T-helper 2 cell treated with Interferon-gamma antibody and Interleukin-4, amounts not matched to agents 100 ng/mL and 5 ng/mL, for 36 hours (primary cell): ENCODE results near the gene PECR. TPM values are rescaled to one million over a fixed set of nuclear protein-coding genes. Genes with fewer than 3 reads are reported as not detected.
"Not testable (repeated sequence)": the region's sequence is repeated elsewhere in the genome, so short reads cannot be mapped to it uniquely, and the experiment has no call there.

Experiments used
- intact Hi-C: fragments of 100-400 bp; cut with micrococcal nuclease; formaldehyde crosslinking; loops from one replicate; pipeline ENCODE4 v1.15.1; 2023
- total RNA-seq: library from RNA; stranded (reverse); gene quantifications from 2 replicates; pipeline ENCODE4 v1.2.3, GENCODE V29; 2022

PECR gene
- total RNA-seq, 1 donor from 2014 or later: 25.4 TPM

DNA sequence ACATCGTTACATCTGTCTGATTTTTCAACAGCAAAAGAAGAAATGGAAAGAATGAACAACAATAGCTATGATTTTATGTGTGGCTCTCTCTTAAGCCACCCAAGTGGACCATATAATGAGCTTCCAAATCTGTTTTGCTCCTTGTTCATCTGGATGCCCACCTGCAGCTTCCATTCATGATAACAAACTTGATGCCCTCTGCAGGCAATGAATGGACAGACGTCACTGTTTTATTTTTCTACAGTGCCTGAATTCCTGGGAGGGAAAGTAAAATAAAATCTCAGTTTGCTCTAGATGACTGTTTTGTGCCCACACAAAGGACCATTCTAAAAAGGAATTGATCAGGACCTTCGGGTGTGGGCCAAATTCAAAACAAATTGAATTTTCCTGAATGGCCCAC lies 73.2 kb downstream of the PECR start:
- intact Hi-C loops: no loop called here

- intact Hi-C loops: no loop called here
Measured at GRCh38 chr2:216006164-216006663, 75.4 kb downstream of the PECR start.

- intact Hi-C loops: no loop called here
Measured at GRCh38 chr2:216004697-216005283, 76.8 kb downstream of the PECR start.

GRCh38 chr2:216003876-216004696 lies 77.5 kb downstream of the PECR start:
- intact Hi-C loops: no loop called here

DNA sequence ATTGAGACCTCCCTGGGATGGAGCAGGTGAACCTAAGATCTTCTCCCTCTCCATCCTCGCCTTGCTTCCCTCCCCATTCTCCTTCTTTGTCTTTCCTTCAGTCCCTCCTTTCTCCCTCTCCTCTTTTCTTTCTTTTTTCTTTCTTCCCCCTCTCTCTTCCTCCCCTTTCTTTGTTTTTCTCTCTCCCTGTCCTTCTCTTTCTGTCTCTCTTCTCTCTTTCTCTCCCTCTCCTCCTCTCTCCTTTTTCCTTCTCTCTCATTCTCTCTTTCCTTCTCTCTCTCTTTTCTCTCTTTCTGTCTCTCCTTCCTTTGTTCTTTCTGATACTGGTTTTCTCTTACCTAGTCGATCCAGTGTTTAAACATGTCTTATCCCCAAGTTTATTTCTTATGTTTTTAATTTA lies 78.9 kb downstream of the PECR start:
- intact Hi-C loops: no loop called here

DNA sequence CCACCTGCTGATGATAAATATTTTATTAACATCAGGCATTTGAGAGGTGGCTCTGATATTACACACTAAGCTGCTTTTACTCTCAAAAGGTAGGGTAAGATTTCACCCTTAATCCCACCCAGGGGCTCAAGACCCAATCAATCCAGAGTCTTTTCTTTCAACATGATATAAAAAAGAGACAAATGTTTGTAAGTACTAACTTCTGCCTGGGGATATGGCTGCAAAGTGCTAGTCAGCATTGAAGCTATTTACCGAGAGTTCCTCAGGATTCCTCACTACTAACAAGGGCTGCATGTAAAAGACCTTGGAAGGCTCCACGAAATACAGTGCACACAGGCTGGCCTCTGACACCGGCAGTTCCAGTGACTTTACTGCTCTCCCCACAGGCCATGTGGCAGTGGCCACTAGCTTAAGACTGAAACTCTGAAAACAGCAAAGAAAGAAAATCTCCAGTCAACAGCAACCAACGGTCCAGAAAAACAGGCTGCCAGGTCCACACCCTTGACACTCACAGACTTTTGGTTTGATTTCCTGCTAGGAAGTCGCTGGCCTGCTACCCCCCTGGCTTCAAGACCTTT lies 79.4 kb downstream of the PECR start:
- intact Hi-C loops: no loop called here

DNA sequence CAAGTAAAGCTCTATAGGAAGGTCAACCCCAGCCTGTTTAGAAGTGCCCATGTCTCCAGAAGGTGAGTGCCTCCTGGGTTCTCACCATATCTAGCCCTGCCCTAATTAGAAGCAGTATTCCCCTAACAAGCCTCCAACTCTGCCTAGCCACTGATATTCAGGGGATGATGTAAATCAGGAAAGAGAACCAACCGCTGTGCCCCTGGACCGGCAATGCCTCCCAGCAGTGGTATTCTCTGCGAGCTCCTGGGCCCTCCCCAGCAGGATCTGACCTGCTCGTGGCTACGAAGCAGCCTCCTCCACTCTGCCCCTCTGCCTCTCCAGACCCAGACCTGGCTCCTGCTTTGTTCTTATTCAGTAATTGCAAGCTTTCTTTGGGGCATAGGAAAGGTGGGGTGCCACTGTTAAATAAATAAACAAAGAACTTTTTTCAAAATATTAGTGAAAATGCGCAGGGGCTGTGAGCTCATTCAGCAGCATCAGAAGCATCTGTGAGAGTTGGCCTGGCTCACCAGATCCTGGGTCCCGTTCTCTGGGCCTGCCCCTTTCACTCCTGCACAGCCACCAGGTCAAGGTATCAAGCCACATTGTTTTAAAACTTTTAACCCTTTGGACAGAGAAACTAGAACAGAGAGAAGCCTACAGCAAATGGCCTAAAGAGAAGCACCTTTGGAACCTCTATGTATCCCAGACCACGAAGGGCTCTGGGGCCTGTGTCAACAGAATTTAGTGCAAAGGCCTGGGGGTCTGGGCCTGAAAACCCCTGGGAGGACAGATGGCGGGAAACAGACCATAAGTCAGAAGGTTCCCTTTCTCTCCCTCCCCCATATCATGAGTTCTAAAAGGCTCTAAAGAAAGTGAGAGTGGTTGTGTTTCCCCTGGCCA lies 80.2 kb downstream of the PECR start:
- intact Hi-C loops: no loop called here

DNA sequence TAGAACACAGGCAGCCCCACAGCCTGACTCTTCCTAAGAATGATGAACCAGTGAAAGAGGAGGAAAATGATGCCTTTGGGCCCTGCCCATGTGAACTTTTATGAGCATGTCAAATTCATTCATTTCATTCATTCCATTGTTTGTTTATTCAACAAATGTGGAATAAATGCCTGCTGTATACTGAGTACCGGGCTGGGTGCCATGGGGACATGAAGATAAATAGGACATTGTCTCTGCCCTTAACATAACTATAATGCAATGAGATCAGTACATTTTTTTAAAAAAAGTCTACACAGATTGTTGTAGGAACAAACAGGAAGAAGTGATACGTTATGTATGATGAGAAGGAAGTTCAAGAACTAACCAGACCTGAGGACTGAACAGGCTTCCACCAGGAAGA lies 83.0 kb downstream of the PECR start:
- intact Hi-C loops: no loop called here

DNA sequence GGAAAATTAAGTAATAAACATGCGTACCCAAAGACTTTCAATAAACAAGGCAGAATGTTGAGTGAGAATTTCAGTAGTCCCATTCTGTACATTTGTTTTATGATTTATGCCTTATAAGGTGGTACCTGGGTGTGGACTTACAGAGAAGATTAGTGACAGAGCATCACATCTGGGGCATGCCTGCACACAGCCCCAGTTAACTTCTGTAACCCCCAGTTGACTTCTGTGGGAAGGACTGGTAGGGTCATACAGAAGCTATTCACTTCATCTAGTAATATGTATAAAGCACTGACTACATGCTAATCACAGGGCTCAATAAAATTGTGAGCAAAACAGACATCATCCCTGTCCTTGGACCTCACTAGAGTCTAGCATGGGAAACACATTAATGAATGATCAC lies 84.4 kb downstream of the PECR start:
- intact Hi-C loops: no loop called here

DNA sequence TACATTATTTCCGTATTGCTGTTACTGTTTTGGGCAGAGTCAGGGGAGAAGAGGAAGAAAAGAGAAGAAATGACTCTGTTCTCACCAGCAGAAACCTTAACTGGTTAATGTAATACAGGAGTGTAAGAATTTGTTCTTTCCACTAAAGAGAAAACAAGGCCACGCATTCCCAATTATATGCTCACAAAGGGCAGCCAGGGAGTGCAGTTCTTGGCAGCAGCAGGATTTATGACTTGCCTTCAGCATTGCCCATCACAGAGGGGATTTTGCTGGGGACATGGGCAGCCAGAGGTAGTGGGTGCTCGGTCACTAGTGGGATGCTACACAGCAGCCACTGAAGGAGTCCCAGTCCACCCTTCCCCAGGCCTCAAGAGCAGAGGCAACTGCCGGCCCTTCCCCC lies 86.7 kb downstream of the PECR start:
- intact Hi-C loops: no loop called here

DNA sequence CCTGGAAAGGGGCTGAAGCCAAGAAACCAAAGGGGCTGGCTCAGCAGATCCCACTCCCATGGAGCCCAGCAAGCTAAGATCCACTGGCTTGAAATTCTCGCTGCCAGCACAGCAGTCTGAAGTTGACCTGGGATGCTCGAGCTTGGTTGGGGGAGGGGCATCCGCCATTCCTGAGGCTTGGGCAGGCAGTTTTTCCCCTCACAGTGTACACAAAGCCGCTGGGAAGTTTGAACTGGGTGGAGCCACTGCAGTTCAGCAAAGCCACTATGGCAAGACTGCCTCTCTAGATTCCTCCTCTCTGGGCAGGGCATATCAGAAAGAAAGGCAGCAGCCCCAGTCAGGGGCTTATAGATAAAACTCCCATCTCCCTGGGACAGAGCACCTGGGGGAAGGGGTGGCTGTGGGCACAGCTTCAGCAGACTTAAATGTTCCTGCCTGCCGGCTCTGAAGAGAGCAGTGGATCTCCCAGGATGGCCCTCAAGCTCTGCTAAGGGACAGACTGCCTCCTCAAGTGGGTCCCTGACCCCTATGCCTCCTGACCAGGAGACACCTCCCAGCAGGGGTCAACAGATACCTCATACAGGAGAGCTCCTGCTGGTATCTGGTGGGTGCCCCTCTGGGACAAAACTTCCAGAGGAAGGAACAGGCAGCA lies 92.9 kb downstream of the PECR start:
- intact Hi-C loops: not testable (repeated sequence)

Other genes starting within 250 kb of the PECR start
- 7.1 and 9.0 TPM in 2 replicates for gene MREG, start 68.3 kb downstream of the PECR start, total RNA-seq
- gene TMEM169, start 110 bp upstream of the PECR start, total RNA-seq: 2.3 and 2.7 TPM in 2 replicates
- 408 and 438 TPM in 2 replicates for gene XRCC5, start 27.5 kb upstream of the PECR start, total RNA-seq